Mammary epithelial cell (primary cell): ENCODE measurements around the gene NOSIP.

Source experiments
- CTCF ChIP-seq, 2 donors: IDR thresholded peaks in 1 of 2; conservative IDR thresholded peaks in 1 of 2; 2 replicates each; pipeline ENCODE4 v1.5.1; 2011 to 2012; ENCODE audit warnings: inconsistent platforms in 2 of 2, low read length in 2 of 2, mild to moderate bottlenecking in 2 of 2, control low read depth in 1 of 2, low read depth in 1 of 2; ENCODE audit not compliant: insufficient read depth in 1 of 2; ENCODE audit errors: extremely low read depth in 1 of 2
- EZH2 ChIP-seq: IDR thresholded peaks from 2 replicates; pipeline ENCODE4 v1.6.1; 2012; ENCODE audit warnings: low read length, inconsistent platforms, borderline replicate concordance

- TF ChIP-seq CTCF (conservative IDR thresholded peaks at IDR 0.05 in 1 of 2, IDR thresholded peaks at IDR 0.05 in 1 of 2; ENCODE audit: extremely low read depth in 1 of 2, insufficient read depth in 1 of 2, low read depth in 1 of 2, low read length in 2 of 2): no peak
- TF ChIP-seq EZH2: no peak
Measured at GRCh38 chr19:49518033-49518432, 62.3 kb downstream of the NOSIP start.
